ENCODE results near the gene HDHD5.

HDHD5 gene

DNA sequence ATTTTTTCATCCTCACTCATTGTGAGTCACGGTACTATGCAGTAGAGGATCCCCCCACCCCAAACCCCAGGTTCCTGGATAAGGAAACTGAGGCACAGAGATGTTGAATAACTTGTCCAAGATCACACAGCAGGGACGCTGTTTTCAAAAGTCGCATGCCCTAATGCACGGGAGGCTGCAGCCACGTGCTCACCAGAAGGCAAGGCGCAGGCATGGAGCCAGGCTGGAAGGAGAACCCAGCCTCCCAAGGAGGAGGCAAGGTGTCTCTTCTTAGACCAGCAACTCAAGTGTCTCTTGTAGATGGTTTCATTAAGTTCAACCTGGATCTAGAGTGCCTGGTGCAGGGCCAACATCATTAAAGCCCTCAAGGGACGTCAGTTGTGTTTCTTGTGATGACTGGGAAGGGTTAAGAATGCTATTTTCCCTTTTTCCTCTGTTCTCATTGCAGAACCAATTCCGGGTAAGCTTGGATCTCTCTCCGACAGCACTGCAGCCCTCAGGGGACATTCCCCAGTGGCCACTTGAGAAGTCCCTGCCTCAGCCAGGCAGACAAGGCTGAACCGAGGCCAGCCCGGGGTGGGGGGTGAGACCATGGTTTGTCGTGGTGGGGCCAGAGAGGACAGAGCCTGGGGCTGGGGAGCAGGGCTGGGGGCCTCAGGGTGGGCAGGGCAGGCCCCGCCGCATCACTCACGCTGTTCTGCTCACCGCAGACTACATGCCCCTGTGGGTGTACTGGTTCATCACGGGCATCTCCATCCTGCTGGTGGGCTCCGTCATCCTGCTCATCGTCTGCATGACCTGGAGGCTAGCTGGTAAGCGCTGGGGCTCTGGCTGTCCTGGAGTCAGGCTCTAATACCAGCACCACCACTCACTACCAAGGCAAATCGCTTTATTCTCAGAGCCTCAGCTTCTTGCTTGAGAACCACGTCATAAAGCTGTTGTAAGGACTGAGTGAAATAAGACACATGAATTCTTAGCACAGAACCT lies 53.6 kb downstream of the HDHD5 start:
- DNase-seq (ENCODE audit: low read depth in 2 of 2) = no peak

DNA sequence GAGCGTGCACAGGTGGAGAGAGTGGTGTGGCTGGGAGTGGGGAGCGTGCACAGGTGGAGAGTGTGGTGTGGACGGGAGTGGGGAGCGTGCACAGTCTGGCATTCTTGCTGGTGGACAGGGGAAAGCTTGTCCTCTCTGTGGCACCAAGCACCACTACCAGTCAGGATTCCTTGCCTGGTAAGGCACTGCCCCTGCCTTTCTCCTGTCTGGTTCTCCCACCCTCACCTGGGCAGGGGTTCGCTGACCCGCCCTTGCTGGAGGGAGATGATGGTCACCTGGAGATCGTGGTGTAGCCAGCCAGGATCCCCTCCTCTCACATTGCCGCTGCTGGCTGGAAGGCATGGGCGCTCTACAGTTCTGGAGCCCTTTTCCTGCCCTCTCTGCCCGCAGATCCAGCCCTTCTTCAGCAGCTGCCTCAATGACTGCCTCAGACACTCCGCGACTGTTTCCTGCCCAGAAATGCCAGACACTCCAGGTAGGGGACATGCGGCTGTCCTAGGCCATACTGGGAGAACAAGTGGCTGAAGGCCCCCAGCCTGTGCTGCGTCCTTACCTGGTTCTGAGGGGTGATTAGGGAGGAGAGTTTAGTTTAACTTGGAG lies 54.6 kb downstream of the HDHD5 start:
- DNase-seq (ENCODE audit: low read depth in 2 of 2) = no peak

DNA sequence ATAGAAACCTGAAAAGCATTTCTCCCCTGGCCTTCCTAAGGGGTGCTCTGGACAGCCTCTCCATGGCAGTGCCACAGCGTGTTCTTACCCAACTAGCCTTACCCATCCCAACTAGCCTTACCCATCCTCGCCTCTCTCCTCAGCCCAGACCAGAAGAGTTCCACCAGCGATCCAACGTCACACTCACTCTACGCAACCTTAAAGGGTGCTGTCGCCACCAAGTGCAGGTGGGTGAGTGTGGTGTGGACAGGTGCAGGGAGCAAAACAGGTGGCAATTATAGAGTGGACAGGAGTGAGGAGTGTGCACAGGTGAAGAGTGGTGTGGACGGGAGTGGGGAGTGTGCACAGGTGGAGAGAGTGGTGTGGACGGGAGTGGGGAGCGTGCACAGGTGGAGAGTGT lies 55.7 kb downstream of the HDHD5 start:
- no peak for DNase-seq (ENCODE audit: low read depth in 2 of 2)

DNA sequence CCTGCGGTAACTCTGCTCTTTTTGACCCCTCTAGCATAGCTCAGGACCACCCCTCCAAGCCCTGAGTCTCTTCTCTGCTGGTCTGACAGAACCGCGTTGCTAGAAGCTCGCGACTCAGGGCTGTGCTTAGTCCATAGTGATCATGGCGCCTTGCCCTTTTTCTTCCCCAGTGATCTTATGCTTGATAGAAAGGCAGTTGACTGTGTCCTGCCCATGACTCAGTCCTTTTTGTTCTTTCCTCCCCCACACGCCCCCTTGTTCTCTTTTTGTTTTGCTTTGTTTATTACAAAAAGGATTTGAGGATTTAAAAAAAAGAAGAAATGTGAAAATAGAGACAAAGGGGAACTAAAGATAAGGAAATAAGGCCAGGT lies 56.8 kb downstream of the HDHD5 start:
- DNase-seq (ENCODE audit: low read depth in 2 of 2) = no peak

DNA sequence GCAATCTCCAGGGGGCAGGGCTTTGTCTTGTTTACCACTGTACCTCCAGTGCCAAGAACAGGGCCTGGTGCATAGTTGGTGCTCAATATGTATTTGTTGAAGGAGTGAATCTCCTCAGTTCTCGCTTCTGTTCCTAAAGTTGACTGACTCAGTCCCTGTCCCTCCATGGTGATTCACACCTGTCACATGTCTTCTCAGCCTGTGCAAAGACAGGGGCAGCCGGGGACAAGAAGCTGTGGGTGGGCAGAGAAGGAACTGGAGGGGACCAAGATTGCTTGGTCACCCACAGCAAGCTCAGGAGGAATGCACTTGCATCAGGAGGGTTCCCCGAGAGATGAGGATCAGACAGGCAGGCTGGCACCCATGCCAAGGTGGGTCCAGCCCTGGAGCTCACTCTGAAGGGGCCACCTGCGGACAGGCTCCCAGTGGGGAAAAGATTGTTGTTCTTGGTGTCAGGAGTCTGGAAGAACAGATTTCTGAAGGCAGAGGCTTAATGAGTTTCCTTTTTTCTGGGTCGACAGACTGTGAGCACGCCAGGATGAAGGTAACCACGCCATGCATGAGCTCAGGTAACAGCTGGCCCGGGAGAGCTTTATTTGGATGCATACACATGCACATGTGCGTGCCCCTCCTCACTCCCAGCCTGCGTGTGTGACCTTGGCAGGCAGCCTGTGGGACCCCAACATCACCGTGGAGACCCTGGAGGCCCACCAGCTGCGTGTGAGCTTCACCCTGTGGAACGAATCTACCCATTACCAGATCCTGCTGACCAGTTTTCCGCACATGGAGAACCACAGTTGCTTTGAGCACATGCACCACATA lies 57.4 kb downstream of the HDHD5 start:
- no peak for DNase-seq (ENCODE audit: low read depth in 2 of 2)

DNA sequence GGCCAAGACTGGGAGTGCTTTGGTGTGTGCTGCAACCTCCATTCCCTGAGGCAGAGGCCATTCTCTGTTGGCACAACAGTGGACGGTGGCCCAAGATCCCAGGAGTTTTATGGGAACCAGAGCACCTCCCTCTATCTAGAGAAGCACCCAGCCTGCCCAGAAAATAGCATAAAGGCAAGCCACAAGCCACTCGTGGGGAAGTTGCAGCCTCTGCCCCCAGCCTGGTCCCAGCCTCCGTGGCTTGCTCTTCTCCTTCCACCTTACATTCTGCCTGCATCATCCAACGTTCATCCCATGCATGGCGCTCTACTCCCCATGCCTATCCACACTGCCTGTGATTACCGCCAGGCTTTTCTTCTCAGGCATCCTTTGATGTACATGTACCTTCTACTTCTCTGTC lies 58.5 kb downstream of the HDHD5 start:
- no peak for DNase-seq (ENCODE audit: low read depth in 2 of 2)

DNA sequence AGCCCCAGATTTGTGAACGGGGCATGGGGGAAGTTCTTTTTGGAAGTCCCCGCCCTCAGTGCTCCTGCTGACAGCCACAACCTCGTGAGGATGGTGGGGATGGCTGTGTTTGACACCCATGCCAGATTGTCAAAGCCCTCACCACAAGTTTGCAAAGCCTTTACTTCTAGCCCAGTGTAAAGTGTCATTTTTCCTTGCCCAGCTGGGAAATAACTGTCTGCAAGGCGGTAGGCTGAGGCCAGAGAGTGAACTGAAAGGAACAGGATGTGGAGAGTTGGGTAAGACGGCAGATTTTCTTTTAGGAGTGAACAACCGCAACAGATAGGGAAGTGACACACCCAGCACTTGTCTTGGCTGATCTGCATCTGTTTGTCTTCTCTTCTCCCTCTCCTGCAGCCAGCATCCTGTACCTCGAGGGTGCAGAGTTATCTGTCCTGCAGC lies 60.7 kb downstream of the HDHD5 start:
- DNase-seq (ENCODE audit: low read depth in 2 of 2) = no peak

DNA sequence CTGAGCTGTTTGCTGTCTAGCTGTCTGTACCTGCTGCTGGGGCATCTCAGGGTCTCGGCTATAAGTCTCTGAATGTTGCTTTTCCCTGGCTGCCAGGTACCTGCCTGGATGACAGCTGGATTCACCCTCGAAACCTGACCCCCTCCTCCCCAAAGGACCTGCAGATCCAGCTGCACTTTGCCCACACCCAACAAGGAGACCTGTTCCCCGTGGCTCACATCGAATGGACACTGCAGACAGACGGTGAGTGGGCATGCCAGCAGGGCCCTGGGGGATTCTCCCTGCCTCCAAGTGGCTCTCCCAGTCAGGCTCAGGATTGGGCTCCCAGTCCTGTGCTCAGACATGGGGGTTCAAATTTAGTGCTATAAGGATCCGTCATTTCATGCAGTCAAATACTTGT lies 61.4 kb downstream of the HDHD5 start:
- no peak for DNase-seq (ENCODE audit: low read depth in 2 of 2)

DNA sequence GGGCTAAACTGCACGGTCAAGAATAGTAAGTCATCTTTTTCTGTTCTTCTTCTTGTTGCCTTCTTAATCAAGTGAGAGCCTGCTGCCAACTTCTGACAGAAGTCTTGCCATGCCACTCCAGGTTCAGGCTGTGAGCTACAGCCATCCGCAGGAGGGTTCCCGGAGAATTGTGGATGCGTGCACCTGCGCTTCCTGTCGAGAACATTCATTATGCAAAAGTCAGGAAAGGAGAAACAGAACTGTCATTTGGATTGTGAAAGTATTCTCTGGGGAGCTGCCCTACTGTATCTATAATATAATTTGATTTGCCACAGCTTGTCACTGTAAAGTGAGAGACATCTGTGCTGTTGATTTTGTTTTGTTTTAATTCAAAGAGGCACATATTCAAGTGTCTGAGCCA lies 62.0 kb downstream of the HDHD5 start:
- DNase-seq (ENCODE audit: low read depth in 2 of 2) = no peak

DNA sequence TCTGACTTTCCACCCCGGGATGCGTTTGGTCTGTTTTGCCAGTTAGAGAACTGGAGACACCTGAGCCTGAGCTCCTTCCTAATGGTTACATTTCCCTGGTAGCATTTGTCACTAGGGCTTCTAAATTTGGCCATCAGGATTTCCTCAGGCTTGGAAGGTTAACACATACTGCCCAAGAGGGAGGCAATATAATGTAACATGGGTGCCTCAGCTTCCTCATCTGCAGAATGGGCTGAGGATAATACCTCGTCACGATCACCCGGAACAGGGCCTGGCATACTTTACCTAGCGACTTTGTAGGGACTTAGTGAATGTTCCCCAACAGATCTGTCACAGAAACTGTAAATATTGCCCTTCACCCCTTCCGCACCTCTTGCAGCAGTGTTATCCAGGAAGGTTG lies 63.0 kb downstream of the HDHD5 start:
- DNase-seq (ENCODE audit: low read depth in 2 of 2) = no peak

DNA sequence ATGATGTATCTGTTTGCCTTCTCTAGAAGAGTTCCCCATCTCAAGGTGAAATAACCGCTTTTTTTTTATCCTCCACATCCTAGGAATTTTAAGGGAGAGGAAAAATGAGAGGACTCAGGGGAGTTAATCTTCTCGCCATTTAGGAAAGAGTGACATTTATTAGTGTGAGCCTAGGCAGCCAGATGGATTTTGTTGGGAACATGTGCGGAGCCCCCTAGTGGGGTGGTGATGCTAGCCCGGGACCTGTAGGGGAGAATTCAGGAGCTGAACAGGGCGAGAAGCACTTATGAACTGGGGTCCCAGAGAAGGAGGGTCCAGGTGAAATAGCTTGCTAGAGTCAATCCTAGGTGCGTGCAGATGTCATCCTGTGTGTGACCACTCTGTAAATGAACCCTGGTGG lies 63.5 kb downstream of the HDHD5 start:
- DNase-seq (ENCODE audit: low read depth in 2 of 2) = no peak

DNA sequence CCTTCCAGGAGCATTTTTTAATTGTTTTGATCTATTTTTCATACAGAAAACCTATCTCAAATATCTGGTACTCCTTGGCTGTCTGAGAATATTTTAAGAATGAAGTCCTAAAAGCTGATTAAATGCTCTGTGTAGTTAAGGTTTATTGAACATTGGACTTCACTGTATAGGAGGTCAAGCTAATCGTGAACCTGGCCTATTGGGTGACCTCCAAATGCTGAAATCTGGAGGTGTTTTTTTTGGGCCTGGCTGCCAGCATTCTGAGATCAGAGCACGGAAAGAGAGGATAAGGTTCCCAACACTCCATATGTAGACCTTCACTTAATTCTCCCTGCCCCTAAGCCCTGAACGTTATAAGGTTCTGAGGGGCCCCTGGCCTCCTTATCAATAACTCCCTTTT lies 66.0 kb downstream of the HDHD5 start:
- no peak for DNase-seq (ENCODE audit: low read depth in 2 of 2)

DNA sequence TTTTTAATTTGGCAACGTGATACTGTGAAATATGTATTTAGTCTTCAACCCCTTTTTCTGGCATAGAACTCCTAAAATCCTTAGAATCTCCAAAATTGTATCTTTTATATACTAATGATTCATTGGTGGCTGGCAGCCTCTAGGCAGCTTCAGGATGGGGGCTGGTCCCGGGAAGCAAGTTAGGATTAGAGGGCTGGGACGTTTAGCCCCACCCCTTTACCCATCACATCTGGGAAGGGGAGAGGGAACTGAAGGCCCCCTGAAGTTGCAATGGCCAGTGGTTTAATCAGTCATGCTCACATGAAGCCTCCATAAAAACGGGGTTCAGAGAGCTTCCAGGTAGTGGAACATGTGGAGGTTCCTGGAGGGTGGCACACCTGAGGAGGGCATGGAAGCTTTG lies 67.2 kb downstream of the HDHD5 start:
- DNase-seq (ENCODE audit: low read depth in 2 of 2) = no peak

DNA sequence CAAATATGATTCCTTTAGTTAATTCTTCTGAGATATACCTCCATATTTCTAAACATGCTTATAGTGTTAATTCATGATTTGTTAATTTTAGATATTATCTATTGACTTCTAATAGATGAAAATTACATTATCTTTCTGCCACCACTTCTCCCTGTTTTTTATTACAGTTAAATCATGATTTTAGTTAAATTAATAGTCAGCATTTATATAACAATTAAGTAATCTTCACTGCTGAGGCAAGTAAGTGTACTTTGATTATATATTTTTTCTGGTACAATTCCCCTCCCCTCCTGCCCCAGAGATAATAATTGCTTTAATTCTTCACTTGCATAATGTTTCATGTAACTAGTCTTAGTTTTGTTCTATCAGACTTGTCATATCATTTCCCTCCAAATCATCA lies 68.5 kb downstream of the HDHD5 start:
- no peak for DNase-seq (ENCODE audit: low read depth in 2 of 2)
